ENCODE data around the gene RHOB. TPM values are rescaled to one million over a fixed set of nuclear protein-coding genes. Genes with fewer than 3 reads are reported as not detected.
A peak's percentile ranks its signal among the peaks of the same experiment; 100 is the strongest.

RHOB gene
- polyA plus RNA-seq, 1 of the 3 experiments (the other 2 are of a cell fraction) = 50.3 TPM

GRCh38 chr2:20444993-20445910 lies 1.6 kb upstream of the RHOB start (continued):
- no peak for TF ChIP-seq USF2 (IDR thresholded peaks at IDR 0.05; ENCODE audit: borderline replicate concordance, low read depth, low read length)
- TF ChIP-seq, protein P1, sequence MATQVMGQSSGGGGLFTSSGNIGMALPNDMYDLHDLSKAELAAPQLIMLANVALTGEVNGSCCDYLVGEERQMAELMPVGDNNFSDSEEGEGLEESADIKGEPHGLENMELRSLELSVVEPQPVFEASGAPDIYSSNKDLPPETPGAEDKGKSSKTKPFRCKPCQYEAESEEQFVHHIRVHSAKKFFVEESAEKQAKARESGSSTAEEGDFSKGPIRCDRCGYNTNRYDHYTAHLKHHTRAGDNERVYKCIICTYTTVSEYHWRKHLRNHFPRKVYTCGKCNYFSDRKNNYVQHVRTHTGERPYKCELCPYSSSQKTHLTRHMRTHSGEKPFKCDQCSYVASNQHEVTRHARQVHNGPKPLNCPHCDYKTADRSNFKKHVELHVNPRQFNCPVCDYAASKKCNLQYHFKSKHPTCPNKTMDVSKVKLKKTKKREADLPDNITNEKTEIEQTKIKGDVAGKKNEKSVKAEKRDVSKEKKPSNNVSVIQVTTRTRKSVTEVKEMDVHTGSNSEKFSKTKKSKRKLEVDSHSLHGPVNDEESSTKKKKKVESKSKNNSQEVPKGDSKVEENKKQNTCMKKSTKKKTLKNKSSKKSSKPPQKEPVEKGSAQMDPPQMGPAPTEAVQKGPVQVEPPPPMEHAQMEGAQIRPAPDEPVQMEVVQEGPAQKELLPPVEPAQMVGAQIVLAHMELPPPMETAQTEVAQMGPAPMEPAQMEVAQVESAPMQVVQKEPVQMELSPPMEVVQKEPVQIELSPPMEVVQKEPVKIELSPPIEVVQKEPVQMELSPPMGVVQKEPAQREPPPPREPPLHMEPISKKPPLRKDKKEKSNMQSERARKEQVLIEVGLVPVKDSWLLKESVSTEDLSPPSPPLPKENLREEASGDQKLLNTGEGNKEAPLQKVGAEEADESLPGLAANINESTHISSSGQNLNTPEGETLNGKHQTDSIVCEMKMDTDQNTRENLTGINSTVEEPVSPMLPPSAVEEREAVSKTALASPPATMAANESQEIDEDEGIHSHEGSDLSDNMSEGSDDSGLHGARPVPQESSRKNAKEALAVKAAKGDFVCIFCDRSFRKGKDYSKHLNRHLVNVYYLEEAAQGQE (IDR thresholded peaks at IDR 0.05; ENCODE audit: low read depth, low read length) = no peak
- no peak for TF ChIP-seq ZBTB33 (IDR thresholded peaks at IDR 0.05; ENCODE audit: borderline replicate concordance, low read depth)
- no peak for TF ChIP-seq SIN3A (IDR thresholded peaks at IDR 0.05; ENCODE audit: borderline replicate concordance, low read depth, low read length)
- TF ChIP-seq NRF1 (IDR thresholded peaks at IDR 0.05; ENCODE audit: low read depth, low read length) = no peak
- TF ChIP-seq ELF1 (IDR thresholded peaks at IDR 0.05) = no peak
- no peak for TF ChIP-seq RCOR1 (IDR thresholded peaks at IDR 0.05; ENCODE audit: low read length)

GRCh38 chr2:20446255-20446916 lies 488 bp upstream of the RHOB start:
- H3F3A ChIP-seq (replicated peaks; ENCODE audit: insufficient read depth) = peaks cover 23% of the 10 kb centered on the region
- H3K9me3 ChIP-seq = no peaks in the 10 kb centered on the region
- H2AFZ ChIP-seq (ENCODE audit: low read depth) = peak overlapping the region; percentile 64; the same call in 1 of the 2 replicates
- peak overlapping the region; percentile 82 to 96 for H3K27ac ChIP-seq (ENCODE audit: low read depth in 2 of 2, low read length in 1 of 2)
- H3K79me2 ChIP-seq (ENCODE audit: insufficient read depth) = peaks cover 28% of the 10 kb centered on the region
- 30% methylated on average over 34 of the region's 42 CpGs for WGBS (ENCODE audit: low lambda C conversion rate)
- no peak for DNase-seq
- H3K9ac ChIP-seq = peak overlapping the region; percentile 97
- no peak for TF ChIP-seq FOSL2 (IDR thresholded peaks at IDR 0.05; ENCODE audit: borderline replicate concordance, low read depth)
- H3K36me3 ChIP-seq (replicated peaks in 1 of 2; ENCODE audit: control insufficient read depth in 1 of 2, insufficient read depth in 2 of 2, low read length in 1 of 2) = peaks cover 5 to 7% of the 10 kb centered on the region in 2 experiments
- peaks cover 32 to 42% of the 10 kb centered on the region in 2 experiments for H3K4me1 ChIP-seq (ENCODE audit: control insufficient read depth in 1 of 2, insufficient read depth in 2 of 2, low read depth in 1 of 2, low read length in 1 of 2)
- no peaks in the 10 kb centered on the region for H3K9me2 ChIP-seq
- H4K20me1 ChIP-seq (ENCODE audit: insufficient read depth) = peaks cover 33% of the 10 kb centered on the region
- H3K27me3 ChIP-seq (ENCODE audit: insufficient read depth) = no peaks in the 10 kb centered on the region
- H3K4me2 ChIP-seq = peak overlapping the region; percentile 97
- ChIA-PET CTCF (interaction anchor here (1.0 to 10.5 kb wide), 30 partner anchors 8 to 215 kb away, joined by 3 to 188 read pairs (median 5); partner anchors contain the start of gene HS1BP3), POLR2A (interaction anchor here (0.6 to 4.7 kb wide), 56 partner anchors 9 to 232 kb away, joined by 3 to 90 read pairs (median 10); partner anchors contain the start of gene HS1BP3)
- H3K4me3 ChIP-seq (ENCODE audit: low read depth in 2 of 2, low read length in 1 of 2) = peak overlapping the region; percentile 82 to 92

All from SK-N-SH (cell line).